GM18873 (cell line): ENCODE data around the gene DPH2.

Experiments
- ATAC-seq: cut with Tn5 transposase; IDR thresholded peaks from one replicate; pipeline ENCODE4 v1.9.1; 2021; ENCODE audit warnings: mild to moderate bottlenecking, moderate library complexity, moderate number of reproducible peaks; ENCODE audit not compliant: unreplicated experiment, low FRiP score

The DPH2 gene

GRCh38 chr1:43963890-43964289 is 5.9 kb upstream of the DPH2 start:
- ATAC-seq: no peak

GRCh38 chr1:43965316-43965715 is 4.5 kb upstream of the DPH2 start:
- no peak for ATAC-seq

GRCh38 chr1:43968348-43968948 is 1.4 kb upstream of the DPH2 start:
- no peak for ATAC-seq

- ATAC-seq: no peak
Measured at GRCh38 chr1:43969416-43969745, 429 bp upstream of the DPH2 start.

GRCh38 chr1:43970502-43970901 is 692 bp downstream of the DPH2 start:
- ATAC-seq: no peak

- no peak for ATAC-seq
Measured at GRCh38 chr1:43970911-43971310, 1.1 kb downstream of the DPH2 start.

GRCh38 chr1:43971336-43971980 is 1.6 kb downstream of the DPH2 start:
- ATAC-seq: no peak

- no peak for ATAC-seq
Measured at GRCh38 chr1:43973981-43974442, 4.2 kb downstream of the DPH2 start.

GRCh38 chr1:43974443-43975248 is 4.8 kb downstream of the DPH2 start, which contains the start of gene ATP6V0B:
Gene ATP6V0B, plus strand, starts transcription at chr1:43974960. Its CDS starts 81 bp downstream, at chr1:43975041.
- peak; percentile 57 for ATAC-seq

GRCh38 chr1:43975249-43975961 is 5.6 kb downstream of the DPH2 start:
- no peak for ATAC-seq

- ATAC-seq: no peak
Measured at GRCh38 chr1:43976045-43976444, 6.2 kb downstream of the DPH2 start.

- ATAC-seq: no peak
Measured at GRCh38 chr1:43976890-43977289, 7.1 kb downstream of the DPH2 start.

GRCh38 chr1:43977376-43978263 is 7.8 kb downstream of the DPH2 start:
- no peak for ATAC-seq

GRCh38 chr1:43978264-43978550 is 8.4 kb downstream of the DPH2 start:
- ATAC-seq: no peak

- ATAC-seq: no peak
Measured at GRCh38 chr1:43978551-43979260, 8.9 kb downstream of the DPH2 start, which contains the start of gene B4GALT2. Gene B4GALT2, plus strand, starts transcription at chr1:43979210. Its CDS starts 1,951 bp downstream, at chr1:43981161.

- ATAC-seq: no peak
Measured at GRCh38 chr1:43979261-43979527, 9.4 kb downstream of the DPH2 start.

- ATAC-seq: no peak
Measured at GRCh38 chr1:43979528-43980254, 9.9 kb downstream of the DPH2 start.

GRCh38 chr1:43980255-43981134 is 10.7 kb downstream of the DPH2 start:
- no peak for ATAC-seq
